DMS153 treated with DMSO at 0.1 percent for 48 hours (cell line): ENCODE measurements around the gene DISC1.

Source experiments
- DNase-seq: peaks from one replicate; lab custom pipeline; 2025; ENCODE audit not compliant: unreplicated experiment; lab: John Stamatoyannopoulos, UW

Gene DISC1

DNA sequence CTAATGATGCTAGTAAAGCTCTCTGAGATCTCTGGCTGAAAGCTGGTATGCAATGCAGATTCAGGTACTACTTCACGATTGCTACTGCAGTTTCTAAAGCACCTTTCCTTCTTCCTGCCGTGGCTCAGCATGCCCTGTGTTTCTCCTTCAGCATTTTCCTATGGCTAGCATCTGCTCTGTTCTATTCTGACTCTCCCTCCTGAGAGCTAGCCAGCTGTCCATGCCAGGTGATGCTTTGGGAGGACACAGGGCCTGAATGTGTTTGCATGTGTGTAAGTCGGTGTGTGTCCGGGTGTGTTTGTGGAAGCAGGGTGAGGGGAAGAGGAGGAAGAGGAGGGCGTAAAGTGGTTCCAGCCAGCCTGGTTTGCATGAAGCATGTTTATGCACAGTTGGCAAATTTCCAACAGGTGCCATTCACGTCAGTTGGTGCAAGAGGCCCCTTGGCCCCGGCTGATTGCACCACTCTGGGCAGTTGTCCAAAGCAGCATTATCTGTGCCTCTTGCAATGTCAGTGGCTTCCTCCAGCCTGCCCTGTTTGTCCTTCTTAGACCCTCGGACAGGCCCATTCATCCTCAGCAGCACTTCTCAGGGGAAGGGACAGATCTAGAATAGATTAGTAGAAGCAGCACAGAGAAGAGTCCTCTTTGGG lies 433.3 kb downstream of the DISC1 start:
- DNase-seq: peak; percentile 83

DNA sequence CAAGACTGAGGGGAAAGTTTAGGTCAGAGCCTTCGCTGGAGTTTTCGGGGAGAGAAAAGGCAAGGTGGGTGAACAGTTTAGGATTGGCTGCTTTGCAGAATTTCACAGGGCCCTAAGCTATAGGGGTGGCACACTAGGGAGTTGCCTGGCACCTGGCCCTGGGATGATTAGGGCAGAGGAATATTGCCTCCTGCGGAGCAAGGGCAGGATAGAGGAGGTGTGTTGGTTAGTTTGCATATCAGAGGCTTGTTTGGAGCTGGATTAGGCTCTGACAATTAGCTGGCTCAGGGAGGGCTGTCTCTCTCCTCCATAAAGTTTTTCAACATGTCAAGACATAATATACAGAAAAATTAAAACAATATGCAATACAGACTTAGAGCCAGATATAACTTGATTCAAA lies 436.4 kb downstream of the DISC1 start:
- DNase-seq: no peak

DNA sequence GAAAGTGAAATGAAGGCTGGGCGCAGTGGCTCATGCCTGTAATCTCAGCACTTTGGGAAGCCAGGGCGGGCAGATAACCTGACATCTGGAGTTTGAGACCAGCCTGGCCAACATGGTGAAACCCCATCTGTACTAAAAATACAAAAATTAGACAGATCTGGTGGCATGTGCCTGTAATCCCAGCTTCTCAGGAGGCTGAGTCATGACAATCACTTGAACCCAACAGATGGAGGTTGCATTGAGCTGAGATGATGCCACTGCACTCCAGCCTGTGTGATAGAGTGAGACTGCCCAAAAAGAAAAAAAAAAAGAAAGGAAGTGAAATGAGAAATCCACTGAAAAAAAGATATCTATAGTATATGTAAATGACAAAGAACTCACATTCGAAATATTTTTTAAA lies 439.9 kb downstream of the DISC1 start:
- DNase-seq: no peak

DNA sequence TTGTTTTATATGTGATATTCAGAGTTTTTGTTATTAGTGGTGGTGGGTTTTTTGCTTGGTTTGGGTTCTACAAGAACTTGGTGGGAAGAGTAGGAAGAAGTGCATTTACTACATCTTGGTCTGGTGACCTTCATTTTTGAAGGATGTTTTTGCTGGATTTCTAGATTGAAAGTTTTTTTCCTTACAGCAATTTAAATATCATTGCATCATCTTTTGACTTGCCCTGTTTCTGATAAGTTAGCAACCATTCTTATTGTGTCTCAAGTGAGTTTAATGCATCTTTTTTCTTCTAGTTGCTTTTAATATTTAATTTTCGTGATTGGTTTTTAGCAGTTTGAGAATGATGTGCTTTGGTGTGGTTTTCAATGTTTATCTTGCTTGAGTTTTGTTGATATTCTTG lies 447.7 kb downstream of the DISC1 start:
- DNase-seq: no peak

DNA sequence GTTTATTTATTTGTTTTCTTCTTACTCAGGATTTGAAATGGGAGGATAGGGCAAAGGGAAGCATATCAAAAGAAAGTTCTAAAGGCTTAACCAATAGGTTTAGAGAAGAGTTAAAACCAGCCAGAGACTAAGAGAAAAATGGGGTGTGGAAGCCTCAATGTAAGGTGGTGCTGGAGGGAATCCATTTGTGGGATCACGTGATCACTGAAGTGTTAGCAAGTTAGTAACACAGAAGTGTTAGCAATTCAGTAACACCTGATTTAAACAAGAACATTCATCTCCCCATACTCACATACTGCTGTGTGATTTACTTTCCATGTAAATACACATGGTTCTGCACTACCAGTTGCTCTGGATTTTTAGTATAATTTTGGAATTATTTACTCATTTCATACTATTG lies 451.2 kb downstream of the DISC1 start:
- no peak for DNase-seq

DNA sequence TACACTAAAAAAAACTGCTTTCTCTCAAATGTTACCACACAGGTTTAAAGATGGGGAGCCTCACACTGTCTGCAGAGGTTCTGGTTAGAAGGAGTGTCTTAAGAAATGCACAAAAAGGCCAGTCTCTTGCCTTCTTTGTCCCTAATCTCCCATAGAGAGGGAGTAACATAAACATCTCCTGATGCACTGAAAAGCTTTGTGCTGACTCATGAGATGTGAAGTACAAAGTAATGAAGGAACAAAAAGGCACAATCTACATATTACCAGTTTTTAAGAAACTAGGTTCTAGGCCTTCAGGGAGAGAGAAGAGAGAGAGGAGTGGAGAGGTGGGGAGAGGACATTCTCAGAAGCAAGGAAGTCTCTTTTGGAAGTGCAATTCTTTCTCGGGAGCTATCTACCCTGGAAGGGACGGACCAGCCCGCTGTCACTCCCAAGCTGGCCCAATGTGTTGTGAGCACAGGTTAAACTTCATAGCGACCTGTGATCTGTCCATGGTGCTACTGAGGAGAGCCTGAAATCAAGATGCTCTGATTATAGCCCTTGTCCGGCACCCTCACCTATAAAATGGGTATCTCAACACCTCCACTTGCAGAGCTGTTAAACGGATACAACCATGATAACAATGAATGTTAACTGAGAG lies 458.1 kb downstream of the DISC1 start:
- DNase-seq: no peak

DNA sequence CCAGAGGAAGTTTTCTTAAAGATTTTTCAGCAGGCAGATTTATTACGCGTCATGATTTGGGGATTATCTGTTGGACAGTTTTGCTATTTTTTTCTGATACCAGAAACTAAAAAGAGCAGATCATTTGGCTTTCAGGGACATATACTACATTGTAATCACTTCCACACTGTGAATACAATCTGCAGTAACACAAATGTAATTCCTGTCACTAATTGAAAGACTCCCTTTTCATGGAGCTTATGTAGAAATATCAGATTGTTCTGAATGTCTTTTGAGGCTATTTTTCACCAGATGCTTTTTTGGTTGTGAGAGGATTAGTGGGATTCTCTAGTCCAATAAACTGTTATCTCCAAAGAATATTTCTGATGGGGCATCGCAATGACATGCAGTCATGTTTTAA lies 464.2 kb downstream of the DISC1 start:
- no peak for DNase-seq
